IPS DF 4.7 (cell line): ENCODE measurements around the gene MTOR.
"Not testable (repeated sequence)": the region's sequence is repeated elsewhere in the genome, so short reads cannot be mapped to it uniquely, and the experiment has no call there.

ENCODE experiments used
- DNase-seq: peaks from one replicate; pipeline ENCODE4 v3.0.0-alpha.2; 2013; ENCODE audit warnings: low spot score; ENCODE audit errors: extremely low read depth

MTOR gene

GRCh38 chr1:11065796-11066195, 196.6 kb downstream of the MTOR start:
- no peak for DNase-seq

GRCh38 chr1:11064942-11065341, 197.4 kb downstream of the MTOR start:
- no peak for DNase-seq

- not testable (repeated sequence) for DNase-seq
Measured at GRCh38 chr1:11063937-11064537, 198.3 kb downstream of the MTOR start.

- no peak for DNase-seq
Measured at GRCh38 chr1:11062965-11063401, 199.4 kb downstream of the MTOR start.

- DNase-seq: no peak
Measured at GRCh38 chr1:11061652-11062365, 200.5 kb downstream of the MTOR start.

GRCh38 chr1:11059968-11060830, 202.2 kb downstream of the MTOR start, which contains the start of gene SRM:
Gene SRM (minus strand): TSS chr1:11060018. CDS start chr1:11059943, 75 bp downstream.
- no peak for DNase-seq

GRCh38 chr1:11059155-11059967, 203.0 kb downstream of the MTOR start:
- no peak for DNase-seq

- no peak for DNase-seq
Measured at GRCh38 chr1:11058595-11059154, 203.7 kb downstream of the MTOR start.

- DNase-seq: no peak
Measured at GRCh38 chr1:11058026-11058425, 204.3 kb downstream of the MTOR start.

- no peak for DNase-seq
Measured at GRCh38 chr1:11057477-11057876, 204.9 kb downstream of the MTOR start.
